DMS53 treated with DMSO at 0.1 percent for 48 hours (cell line): ENCODE measurements around the gene SAMD5.

Experiments
- DNase-seq: peaks from one replicate; lab custom pipeline; 2025; ENCODE audit not compliant: unreplicated experiment; lab: John Stamatoyannopoulos, UW

Gene SAMD5

GRCh38 chr6:147508042-147508865 lies at the start of gene SAMD5:
Gene SAMD5, plus strand, starts transcription at chr6:147508690. Its CDS starts 239 bp downstream, at chr6:147508929.
- DNase-seq, result peak; percentile 50

- DNase-seq, result no peak
Observed at GRCh38 chr6:147459780-147460179, 48.7 kb upstream of the SAMD5 start.

- no peak for DNase-seq
Observed at GRCh38 chr6:147463651-147464050, 44.8 kb upstream of the SAMD5 start.

GRCh38 chr6:147467428-147467827 lies 41.1 kb upstream of the SAMD5 start:
- DNase-seq, result no peak

- DNase-seq, result no peak
Observed at GRCh38 chr6:147467886-147468285, 40.6 kb upstream of the SAMD5 start.

GRCh38 chr6:147468634-147469033 lies 39.9 kb upstream of the SAMD5 start:
- no peak for DNase-seq

GRCh38 chr6:147479857-147480256 lies 28.6 kb upstream of the SAMD5 start:
- no peak for DNase-seq

- DNase-seq, result no peak
Observed at GRCh38 chr6:147486683-147487082, 21.8 kb upstream of the SAMD5 start.

GRCh38 chr6:147497472-147497871 lies 11.0 kb upstream of the SAMD5 start:
- DNase-seq, result no peak

GRCh38 chr6:147503587-147503986 lies 4.9 kb upstream of the SAMD5 start:
- no peak for DNase-seq

GRCh38 chr6:147504848-147505247 lies 3.6 kb upstream of the SAMD5 start:
- DNase-seq, result no peak

GRCh38 chr6:147506704-147507114 lies 1.8 kb upstream of the SAMD5 start:
- peak; percentile 27 for DNase-seq

- peak; percentile 20 for DNase-seq
Observed at GRCh38 chr6:147507162-147508041, 1.1 kb upstream of the SAMD5 start.

GRCh38 chr6:147508866-147509608 lies 547 bp downstream of the SAMD5 start:
- no peak for DNase-seq

- DNase-seq, result peak; percentile 14
Observed at GRCh38 chr6:147509891-147510290, 1.4 kb downstream of the SAMD5 start.

- DNase-seq, result no peak
Observed at GRCh38 chr6:147510929-147511590, 2.6 kb downstream of the SAMD5 start.

GRCh38 chr6:147514831-147515230 lies 6.3 kb downstream of the SAMD5 start:
- DNase-seq, result no peak

- DNase-seq, result no peak
Observed at GRCh38 chr6:147515327-147515726, 6.8 kb downstream of the SAMD5 start.

- DNase-seq, result no peak
Observed at GRCh38 chr6:147522597-147522996, 14.1 kb downstream of the SAMD5 start.

- no peak for DNase-seq
Observed at GRCh38 chr6:147525519-147526209, 17.2 kb downstream of the SAMD5 start.
